Tibial nerve (tissue), 4 donors: ENCODE data around the gene OBSCN.

Source experiments
- CTCF ChIP-seq, 5 experiments: fragments of 200-600 bp in 3 of 5; fragments of 450-650 bp in 2 of 5; sonication (generic) in 3 of 5; IDR thresholded peaks; one replicate each; pipeline ENCODE4 v1.5.1; 2016 to 2019; ENCODE audit warnings: antibody characterized with exemption in 5 of 5, mild to moderate bottlenecking in 3 of 5, moderate library complexity in 2 of 5
- EP300 ChIP-seq, 2 donors: sonication (generic); formaldehyde crosslinking; IDR thresholded peaks; one replicate each; pipeline ENCODE4 v1.6.1; 2017; ENCODE audit warnings: antibody characterized with exemption in 2 of 2, mild to moderate bottlenecking in 1 of 2
- POLR2A ChIP-seq, 2 donors: fragments of 450-650 bp; IDR thresholded peaks; one replicate each; pipeline ENCODE4 v1.6.1; 2017; ENCODE audit warnings: antibody characterized with exemption in 2 of 2, mild to moderate bottlenecking in 2 of 2, moderate library complexity in 2 of 2

GRCh38 chr1:228209657-228210056, 1.8 kb downstream of the OBSCN start:
- TF ChIP-seq CTCF (IDR thresholded peaks at IDR 0.05) = no peak
- TF ChIP-seq POLR2A (IDR thresholded peaks at IDR 0.05) = no peak
- TF ChIP-seq EP300 (IDR thresholded peaks at IDR 0.05) = no peak
